Measurements from ENCODE around the gene TMEM121B.

The TMEM121B gene

DNA sequence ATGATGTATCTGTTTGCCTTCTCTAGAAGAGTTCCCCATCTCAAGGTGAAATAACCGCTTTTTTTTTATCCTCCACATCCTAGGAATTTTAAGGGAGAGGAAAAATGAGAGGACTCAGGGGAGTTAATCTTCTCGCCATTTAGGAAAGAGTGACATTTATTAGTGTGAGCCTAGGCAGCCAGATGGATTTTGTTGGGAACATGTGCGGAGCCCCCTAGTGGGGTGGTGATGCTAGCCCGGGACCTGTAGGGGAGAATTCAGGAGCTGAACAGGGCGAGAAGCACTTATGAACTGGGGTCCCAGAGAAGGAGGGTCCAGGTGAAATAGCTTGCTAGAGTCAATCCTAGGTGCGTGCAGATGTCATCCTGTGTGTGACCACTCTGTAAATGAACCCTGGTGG, 25.6 kb downstream of the TMEM121B start:
- no peak for DNase-seq

DNA sequence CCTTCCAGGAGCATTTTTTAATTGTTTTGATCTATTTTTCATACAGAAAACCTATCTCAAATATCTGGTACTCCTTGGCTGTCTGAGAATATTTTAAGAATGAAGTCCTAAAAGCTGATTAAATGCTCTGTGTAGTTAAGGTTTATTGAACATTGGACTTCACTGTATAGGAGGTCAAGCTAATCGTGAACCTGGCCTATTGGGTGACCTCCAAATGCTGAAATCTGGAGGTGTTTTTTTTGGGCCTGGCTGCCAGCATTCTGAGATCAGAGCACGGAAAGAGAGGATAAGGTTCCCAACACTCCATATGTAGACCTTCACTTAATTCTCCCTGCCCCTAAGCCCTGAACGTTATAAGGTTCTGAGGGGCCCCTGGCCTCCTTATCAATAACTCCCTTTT, 28.1 kb downstream of the TMEM121B start:
- no peak for DNase-seq

DNA sequence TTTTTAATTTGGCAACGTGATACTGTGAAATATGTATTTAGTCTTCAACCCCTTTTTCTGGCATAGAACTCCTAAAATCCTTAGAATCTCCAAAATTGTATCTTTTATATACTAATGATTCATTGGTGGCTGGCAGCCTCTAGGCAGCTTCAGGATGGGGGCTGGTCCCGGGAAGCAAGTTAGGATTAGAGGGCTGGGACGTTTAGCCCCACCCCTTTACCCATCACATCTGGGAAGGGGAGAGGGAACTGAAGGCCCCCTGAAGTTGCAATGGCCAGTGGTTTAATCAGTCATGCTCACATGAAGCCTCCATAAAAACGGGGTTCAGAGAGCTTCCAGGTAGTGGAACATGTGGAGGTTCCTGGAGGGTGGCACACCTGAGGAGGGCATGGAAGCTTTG, 29.3 kb downstream of the TMEM121B start:
- DNase-seq: no peak

DNA sequence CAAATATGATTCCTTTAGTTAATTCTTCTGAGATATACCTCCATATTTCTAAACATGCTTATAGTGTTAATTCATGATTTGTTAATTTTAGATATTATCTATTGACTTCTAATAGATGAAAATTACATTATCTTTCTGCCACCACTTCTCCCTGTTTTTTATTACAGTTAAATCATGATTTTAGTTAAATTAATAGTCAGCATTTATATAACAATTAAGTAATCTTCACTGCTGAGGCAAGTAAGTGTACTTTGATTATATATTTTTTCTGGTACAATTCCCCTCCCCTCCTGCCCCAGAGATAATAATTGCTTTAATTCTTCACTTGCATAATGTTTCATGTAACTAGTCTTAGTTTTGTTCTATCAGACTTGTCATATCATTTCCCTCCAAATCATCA, 30.6 kb downstream of the TMEM121B start:
- no peak for DNase-seq

DNA sequence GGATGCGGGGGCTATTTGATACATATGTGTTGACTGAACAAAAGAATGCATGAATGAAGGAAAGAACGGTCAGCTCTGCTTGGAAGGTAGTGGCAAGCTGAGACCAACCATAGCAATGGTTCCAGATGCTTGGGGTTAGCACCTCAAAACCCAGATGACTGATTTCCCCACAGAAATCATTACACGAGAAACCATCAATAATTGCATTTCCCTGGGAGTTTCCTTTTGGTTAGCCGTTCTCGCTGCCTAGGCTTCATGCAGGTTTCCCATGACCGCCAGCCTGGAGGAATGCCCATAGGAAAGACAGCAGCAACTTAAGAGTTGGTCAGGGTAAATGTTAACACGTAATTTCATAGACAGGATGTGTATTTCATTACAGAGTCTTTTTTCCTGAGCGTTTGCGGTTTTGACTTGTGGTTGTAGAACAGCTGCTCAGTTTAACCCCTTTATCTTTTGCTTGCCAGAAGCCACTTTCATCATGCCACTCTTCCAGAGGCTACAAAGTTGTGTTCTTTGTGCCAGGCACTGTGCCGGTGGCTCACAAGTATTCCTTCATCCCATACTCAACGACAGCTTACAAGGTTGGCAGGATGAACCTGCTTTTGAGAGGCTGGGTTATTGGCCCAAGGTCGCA, 33.5 kb downstream of the TMEM121B start:
- no peak for DNase-seq

DNA sequence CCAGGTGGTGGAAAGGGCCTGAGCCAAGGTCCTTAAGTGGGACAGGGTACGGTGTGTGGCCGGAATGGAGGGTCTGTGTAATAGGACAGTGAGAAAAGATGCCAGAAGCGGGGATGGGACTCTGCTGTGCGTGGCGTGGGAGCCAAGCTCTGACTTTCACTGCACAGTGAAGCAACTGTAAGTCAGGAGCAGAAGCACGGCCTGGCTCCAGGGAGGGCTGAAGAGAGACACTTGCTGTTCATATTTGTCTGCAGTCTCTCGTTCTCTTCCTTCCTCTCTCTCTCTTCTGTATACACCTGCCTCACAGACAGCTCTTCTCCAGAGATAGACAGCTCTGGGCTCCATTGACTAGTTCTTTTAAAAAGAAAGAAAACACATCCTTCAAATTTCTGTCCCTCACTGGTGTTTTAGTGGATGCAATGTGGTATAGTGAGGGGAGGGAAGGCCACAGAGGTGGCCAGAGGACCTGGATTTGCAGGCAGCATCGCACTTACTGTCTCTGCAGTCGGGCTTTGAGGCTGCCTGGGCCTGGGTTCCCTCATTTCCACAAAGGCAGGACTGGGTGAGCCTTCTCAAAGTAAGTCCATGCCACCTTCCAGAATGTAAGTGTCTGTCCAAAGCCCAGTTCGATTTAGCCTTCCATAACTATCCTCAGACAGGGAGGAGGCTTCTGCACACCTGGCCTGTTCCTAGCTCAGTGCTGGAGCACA, 34.2 kb downstream of the TMEM121B start:
- DNase-seq: no peak

DNA sequence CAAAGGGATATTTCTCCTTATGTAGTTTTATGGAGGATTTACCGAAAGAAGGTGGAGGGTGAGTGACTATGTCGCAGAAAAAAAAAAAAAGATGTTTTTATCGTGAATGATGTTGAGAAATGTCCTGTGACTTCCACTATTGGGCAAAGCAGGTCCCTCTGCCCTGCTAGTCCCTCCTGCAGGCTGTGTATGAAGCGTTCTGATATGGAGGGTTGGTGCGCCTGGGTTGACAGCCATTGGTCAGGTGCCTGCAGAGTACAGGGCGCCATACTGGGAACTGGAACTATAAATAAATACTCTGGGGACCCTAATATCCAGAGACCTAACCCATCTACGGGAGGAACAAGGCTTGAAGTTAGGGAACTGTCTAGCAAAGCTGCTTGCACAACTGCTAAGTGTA, 34.9 kb downstream of the TMEM121B start:
- DNase-seq: no peak

DNA sequence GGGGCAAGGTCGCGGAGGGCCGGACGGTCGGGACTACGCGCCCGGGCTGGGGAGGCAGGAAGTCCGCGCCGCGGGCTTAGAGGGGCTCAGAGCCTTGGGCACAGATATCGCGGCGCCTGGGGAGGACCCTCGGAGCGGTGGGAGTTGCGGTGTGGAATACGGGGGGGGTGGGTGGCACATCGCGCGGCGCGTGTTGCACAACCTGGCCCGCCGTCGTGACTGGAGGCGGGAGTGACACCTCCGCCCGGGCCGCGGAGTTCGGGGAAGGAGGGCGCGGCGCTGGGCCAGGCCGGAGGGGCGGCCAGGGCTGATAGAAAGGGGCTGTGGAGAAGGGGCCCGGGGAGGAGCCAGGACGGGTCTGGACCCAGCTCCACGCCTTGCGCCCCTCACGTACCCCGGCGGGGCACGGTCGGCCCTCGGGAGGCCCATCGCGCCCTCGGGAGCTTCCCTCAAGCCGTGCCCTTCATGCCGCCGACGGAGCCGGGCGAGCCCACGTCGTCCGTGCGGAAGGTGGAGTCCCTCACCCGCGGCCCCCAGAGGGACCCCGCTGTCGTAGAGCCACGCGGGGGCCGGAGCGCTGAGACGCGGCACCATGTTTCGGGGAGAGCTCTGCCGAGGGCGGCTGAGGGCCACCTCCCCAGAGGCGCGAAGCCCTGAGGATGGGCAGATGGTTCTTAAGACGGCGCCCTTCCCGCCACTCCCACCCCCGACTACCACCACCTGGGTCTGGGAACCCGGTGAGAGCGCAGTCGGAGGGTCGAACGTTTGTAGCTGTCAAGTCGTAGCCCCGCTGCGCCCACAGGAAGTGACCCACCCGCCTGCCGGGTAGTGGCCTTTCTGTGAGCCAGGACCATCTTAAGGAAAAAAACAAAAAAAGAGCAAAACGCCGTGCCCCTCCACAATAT, 35.6 kb downstream of the TMEM121B start:
- DNase-seq: no peak

DNA sequence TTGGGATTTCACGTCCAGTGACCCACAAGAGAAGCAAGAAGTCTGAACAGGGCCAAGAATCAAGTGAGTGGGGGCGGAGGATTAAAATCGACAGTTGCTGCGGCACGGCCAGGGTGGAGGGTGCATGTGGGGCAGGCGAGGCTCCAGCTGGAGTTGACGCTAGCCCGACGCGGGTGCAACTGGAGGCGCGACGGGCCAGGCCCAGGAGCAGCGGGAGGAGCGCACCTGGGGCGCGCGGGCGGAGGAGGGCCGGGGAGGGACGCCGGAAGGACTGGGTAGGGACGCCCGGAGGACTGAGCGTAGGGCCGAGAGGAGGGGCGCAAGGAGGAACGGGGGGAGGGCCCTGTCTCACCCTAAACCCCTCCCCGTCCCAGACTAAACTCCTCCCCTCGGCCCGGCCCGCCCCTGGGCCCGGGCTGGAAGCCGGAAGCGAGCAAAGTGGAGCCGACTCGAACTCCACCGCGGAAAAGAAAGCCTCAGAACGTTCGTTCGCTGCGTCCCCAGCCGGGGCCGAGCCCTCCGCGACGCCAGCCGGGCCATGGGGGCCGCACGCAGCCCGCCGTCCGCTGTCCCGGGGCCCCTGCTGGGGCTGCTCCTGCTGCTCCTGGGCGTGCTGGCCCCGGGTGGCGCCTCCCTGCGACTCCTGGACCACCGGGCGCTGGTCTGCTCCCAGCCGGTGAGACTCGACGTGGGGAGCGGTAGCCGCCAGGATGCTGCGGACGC, 36.4 kb downstream of the TMEM121B start, which contains the start of gene IL17RA:
TSS of gene IL17RA (plus strand) at position 447 of the 723 bp plus-strand sequence. CDS start at position 539, 92 bp downstream.
- peak in 51 of 56 donors; percentile 9 to 75 (median 53) for DNase-seq

DNA sequence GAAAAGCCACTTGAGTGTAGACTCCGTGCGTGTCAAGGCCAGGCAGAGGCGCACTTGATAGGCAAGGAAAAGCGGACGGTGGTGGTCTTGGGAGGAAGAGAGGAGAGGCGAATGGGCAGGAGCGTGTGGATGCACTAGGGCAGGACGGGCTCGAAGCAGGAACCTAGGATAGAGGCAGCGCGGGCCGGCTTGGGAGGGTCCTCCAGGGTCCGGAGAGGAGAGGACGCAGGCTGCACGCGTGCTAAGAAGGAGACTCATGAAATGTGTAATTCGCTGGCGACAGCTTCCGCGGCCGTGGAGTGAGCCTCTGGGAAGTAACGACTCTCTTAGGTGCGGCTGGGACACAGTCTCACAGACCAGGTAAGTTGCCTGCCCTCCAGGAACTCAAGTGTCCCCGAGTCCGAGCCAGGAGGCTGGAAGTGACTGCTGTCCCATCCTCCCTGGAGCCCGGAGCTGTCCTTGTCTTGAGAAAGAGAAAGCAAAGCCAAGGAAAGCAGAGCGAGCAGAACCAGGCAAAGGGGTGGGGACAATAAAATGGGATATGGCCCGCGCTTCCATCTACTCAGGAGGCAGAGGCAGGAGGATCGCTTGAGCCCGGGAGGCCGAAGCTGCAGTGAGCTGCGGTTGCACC, 37.2 kb downstream of the TMEM121B start:
- no peak for DNase-seq

DNA sequence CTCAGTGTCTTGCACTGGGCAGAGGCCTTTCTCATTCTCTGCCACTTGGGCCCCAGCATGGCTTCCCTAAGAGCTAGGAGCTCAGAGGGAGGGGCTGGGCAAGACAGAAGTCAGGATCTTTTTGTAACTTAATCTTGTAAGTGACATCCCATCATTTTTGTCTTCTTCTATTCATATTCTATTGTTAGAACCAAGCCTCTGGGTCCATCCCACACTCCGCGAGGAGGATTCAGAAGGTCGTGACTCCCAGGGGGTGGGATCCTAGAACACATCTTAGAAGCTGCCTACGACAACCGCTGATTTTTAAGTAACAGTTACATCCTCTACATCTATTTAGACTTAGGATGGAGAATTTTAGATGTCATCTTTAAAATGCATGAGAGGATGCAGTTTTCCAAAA, 37.9 kb downstream of the TMEM121B start:
- DNase-seq: no peak

DNA sequence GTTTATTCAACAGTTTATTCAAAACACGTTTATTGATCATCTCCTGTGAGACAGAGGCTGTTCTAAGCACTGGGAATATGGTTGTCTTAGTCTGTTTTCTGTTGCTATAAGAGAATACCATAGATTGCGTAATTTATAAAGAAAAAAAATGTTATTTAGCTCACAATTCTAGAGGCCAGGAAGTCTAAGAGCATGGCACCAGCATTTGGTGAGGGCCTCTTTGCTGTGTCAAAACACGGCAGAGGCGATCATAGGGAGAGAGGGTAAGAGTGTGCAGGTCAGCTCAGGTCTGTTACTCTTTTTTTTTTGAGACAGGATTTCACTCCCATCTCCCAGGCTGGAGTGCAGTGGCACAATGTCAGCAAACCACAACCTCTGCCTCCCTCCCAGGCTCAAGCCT, 41.6 kb downstream of the TMEM121B start:
- DNase-seq: no peak

DNA sequence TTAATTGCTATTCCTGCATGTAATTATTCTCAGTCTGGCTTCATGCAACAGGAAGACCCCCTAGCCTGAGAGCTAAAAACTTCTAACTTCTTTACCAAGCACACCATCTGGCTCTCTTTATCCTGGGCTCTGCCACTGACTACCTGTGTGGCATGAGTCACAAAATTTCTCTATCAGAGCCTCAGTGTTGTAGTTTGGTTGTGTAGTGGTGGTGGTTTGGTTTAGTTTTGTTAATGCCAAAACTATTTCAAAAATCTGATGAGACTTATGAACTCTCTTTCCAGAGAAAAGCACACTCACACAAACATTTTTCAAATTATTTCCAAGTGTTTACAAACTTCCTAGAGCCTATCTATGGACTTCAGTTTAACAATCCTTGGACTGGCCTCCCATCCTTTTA, 43.9 kb downstream of the TMEM121B start:
- no peak for DNase-seq

DNA sequence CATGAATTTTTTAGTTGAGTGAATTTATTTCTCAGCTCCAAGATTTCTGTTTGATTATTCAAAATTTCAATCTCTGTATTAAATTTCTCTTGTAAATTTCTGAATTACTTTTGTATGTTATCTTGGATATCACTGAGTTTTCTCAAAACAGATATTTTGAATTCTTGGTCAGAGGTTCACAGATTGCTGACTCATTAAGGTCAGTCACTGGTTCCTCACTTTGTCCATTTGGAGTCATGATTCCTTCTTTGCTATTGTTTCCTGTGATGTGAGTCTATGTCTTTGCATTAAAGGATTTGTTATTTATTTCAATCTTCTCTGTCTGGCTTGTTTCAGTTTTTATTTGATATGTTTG, 46.5 kb downstream of the TMEM121B start:
- DNase-seq: no peak

DNA sequence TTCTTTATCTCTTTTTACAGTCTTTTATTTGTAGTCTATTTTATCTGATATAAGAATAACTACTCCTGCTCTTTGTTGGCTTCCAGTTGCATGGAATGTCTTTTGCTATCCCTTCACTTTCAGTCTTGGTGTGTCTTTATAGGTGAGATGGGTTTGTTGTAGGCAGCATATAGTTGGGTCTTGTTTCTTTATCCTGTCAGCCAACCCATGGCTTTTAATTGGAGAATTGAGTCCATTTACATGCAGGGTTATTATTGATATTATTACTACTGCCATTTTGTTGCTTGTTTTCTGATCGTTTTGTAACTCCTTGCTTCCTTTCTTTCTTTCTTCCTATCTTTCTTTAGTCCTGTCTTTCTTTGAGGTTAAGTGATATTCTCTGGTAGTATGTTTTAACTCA, 48.3 kb downstream of the TMEM121B start:
- no peak for DNase-seq

Measured in amygdala (tissue), 56 donors.